ENCODE measurements around the gene ELOVL2. TPM values are rescaled to one million over a fixed set of nuclear protein-coding genes. Genes with fewer than 3 reads are reported as not detected.

The ELOVL2 gene
- total RNA-seq, 1 experiment from 2014 or later = 0.47 TPM

DNA sequence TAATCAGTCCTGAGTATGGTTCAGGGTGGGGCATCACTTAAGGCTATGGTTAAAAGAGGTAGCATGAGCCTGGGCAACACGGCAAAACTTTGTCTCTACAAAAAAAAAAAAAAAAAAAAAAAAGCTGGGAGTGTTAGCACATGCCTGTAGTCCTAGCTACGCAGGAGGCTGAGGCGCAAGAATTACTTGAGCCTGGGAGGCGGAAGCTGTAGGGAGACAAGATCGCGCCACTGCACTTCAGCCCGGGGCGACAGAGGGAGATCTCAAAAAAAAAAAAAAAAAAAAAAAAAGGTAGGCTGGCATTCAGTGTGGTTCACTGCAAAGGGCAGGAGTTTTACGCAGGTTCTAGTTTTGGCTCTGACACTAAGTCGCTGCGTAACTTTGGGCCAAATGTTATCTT lies 15.1 kb downstream of the ELOVL2 start:
- DNase-seq = no peak
- H3K4me1 Mint-ChIP-seq (ENCODE audit: low read depth, unreplicated experiment) = peaks cover 4% of the 10 kb centered on the region
- BruUV-seq (replicated peaks) = no TSS peak
- H3K27me3 Mint-ChIP-seq (ENCODE audit: unreplicated experiment) = no peaks in the 10 kb centered on the region
- no peaks in the 10 kb centered on the region for H3K9me3 Mint-ChIP-seq (ENCODE audit: low read depth, unreplicated experiment)
- no peak overlapping the region for H3K27ac Mint-ChIP-seq (ENCODE audit: unreplicated experiment)
- no peaks in the 10 kb centered on the region for H3K36me3 Mint-ChIP-seq (ENCODE audit: insufficient read depth, unreplicated experiment)
- TF ChIP-seq, protein P1, sequence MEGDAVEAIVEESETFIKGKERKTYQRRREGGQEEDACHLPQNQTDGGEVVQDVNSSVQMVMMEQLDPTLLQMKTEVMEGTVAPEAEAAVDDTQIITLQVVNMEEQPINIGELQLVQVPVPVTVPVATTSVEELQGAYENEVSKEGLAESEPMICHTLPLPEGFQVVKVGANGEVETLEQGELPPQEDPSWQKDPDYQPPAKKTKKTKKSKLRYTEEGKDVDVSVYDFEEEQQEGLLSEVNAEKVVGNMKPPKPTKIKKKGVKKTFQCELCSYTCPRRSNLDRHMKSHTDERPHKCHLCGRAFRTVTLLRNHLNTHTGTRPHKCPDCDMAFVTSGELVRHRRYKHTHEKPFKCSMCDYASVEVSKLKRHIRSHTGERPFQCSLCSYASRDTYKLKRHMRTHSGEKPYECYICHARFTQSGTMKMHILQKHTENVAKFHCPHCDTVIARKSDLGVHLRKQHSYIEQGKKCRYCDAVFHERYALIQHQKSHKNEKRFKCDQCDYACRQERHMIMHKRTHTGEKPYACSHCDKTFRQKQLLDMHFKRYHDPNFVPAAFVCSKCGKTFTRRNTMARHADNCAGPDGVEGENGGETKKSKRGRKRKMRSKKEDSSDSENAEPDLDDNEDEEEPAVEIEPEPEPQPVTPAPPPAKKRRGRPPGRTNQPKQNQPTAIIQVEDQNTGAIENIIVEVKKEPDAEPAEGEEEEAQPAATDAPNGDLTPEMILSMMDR (IDR thresholded peaks at IDR 0.05; ENCODE audit: unreplicated experiment) = no peak
- CTCF ChIA-PET = no interaction called here
- intact Hi-C loops (cut with micrococcal nuclease; ENCODE audit: unreplicated experiment) = no loop called here
- H3K4me3 Mint-ChIP-seq (ENCODE audit: low read depth, unreplicated experiment) = no peak overlapping the region

DNA sequence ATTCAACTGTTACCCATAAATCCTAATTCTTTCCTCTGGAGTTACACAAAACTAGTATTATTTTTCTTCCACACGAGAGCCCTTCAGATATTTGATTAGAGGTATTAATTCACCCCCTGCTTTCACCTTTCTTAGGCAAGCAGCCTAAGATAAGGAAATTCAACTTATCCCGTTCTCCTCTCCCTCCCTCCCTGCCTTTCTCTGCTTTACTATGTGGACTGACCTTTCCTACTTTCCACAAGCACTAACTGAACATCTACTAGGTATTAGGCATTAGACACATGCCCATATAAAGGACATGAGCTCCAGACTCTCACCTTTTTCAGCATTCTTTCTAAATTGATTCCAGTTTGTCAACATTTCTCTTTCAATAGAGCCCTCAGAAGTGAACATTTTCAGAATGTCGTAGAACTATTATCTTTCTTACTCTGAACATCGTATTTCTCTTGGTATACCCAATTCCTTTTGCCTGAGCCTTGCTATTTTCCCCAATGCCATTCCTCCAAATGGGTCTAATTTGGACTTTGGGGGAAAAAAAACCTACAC lies 16.5 kb downstream of the ELOVL2 start:
- H3K9me3 Mint-ChIP-seq (ENCODE audit: low read depth, unreplicated experiment) = no peaks in the 10 kb centered on the region
- H3K27ac Mint-ChIP-seq (ENCODE audit: unreplicated experiment) = no peak overlapping the region
- no peaks in the 10 kb centered on the region for H3K36me3 Mint-ChIP-seq (ENCODE audit: insufficient read depth, unreplicated experiment)
- TF ChIP-seq, protein P1 (IDR thresholded peaks at IDR 0.05; ENCODE audit: unreplicated experiment) = no peak
- H3K4me1 Mint-ChIP-seq (ENCODE audit: low read depth, unreplicated experiment) = no peaks in the 10 kb centered on the region
- BruUV-seq (replicated peaks) = no TSS peak
- intact Hi-C loops (cut with micrococcal nuclease; ENCODE audit: unreplicated experiment) = no loop called here
- H3K4me3 Mint-ChIP-seq (ENCODE audit: low read depth, unreplicated experiment) = no peak overlapping the region
- DNase-seq = no peak
- CTCF ChIA-PET = no interaction called here
- H3K27me3 Mint-ChIP-seq (ENCODE audit: unreplicated experiment) = no peaks in the 10 kb centered on the region

DNA sequence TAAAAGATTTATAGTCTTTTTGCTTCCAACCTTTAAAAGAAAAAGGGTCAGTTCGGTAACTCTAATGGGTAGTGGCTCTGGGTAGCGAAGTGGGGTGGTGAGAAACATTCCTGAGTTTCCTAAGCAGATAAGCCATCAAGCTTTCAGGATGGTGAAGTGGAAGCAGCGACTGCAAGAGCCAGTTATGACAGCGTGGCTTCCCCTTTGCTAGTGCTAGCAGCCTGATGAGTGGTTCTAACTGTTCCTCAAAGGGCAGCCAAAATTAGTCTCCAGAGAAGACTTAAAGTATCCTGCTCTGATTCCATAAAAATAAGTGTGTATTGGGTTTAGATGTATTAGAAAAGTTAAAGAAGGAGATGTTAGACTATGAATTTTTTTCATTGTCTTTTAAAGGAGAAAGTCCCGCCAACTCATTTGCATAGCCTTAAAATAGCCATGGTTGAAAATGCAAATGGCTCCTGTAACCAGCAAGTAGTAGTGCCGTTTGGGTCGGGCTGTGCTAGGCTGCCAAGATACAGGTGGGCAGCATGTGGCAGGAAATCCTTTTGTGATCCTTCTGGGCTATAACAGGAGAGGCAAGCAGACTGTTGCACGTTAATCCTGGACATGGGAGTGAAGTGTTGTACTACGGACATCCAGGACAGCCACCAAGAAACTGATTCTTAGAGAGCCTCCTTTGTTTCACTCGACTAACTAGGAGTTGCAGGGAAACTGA lies 18.0 kb downstream of the ELOVL2 start:
- CTCF ChIA-PET = no interaction called here

DNA sequence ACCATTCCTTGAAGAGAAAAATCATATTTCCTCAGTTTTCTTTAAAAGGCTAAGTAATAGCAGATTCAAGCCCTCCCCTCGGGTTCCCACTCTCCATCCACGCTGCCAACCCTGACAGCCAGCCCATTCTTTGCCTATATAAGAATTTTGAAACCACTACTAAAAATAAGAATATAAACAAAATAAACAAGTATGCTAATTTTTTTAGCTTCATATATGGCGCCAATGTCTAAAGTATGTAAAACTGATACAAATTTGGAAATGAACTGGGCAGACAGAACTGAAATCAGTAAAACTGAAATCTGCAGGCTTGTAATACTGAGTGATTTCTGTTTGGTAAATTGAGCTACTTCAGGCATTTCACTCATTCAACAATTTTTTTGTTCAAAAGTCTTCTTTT lies 19.0 kb downstream of the ELOVL2 start:
- Mint-ChIP-seq H3K27me3 (ENCODE audit: unreplicated experiment) (no peaks in the 10 kb centered on the region), H3K36me3 (ENCODE audit: insufficient read depth, unreplicated experiment) (no peaks in the 10 kb centered on the region), H3K4me1 (ENCODE audit: low read depth, unreplicated experiment) (no peaks in the 10 kb centered on the region), H3K4me3 (ENCODE audit: low read depth, unreplicated experiment) (no peak overlapping the region), H3K27ac (ENCODE audit: unreplicated experiment) (no peak overlapping the region), H3K9me3 (ENCODE audit: low read depth, unreplicated experiment) (no peaks in the 10 kb centered on the region)
- no TSS peak for BruUV-seq (replicated peaks)
- CTCF ChIA-PET = no interaction called here
- TF ChIP-seq, protein P1 (IDR thresholded peaks at IDR 0.05; ENCODE audit: unreplicated experiment) = no peak
- intact Hi-C loops (cut with micrococcal nuclease; ENCODE audit: unreplicated experiment) = no loop called here
- no peak for DNase-seq

More for the DNA sequence above, 18.0 kb downstream of the ELOVL2 start:
- BruUV-seq (replicated peaks) = no TSS peak
- no peak for DNase-seq
- Mint-ChIP-seq H3K9me3 (ENCODE audit: low read depth, unreplicated experiment) (no peaks in the 10 kb centered on the region), H3K27ac (ENCODE audit: unreplicated experiment) (no peak overlapping the region), H3K27me3 (ENCODE audit: unreplicated experiment) (no peaks in the 10 kb centered on the region), H3K36me3 (ENCODE audit: insufficient read depth, unreplicated experiment) (no peaks in the 10 kb centered on the region), H3K4me1 (ENCODE audit: low read depth, unreplicated experiment) (no peaks in the 10 kb centered on the region), H3K4me3 (ENCODE audit: low read depth, unreplicated experiment) (no peak overlapping the region)
- TF ChIP-seq, protein P1 (IDR thresholded peaks at IDR 0.05; ENCODE audit: unreplicated experiment) = no peak
- intact Hi-C loops (cut with micrococcal nuclease; ENCODE audit: unreplicated experiment) = no loop called here
